ENCODE results near the gene KLHL17.
"Not testable (repeated sequence)": the region's sequence is repeated elsewhere in the genome, so short reads cannot be mapped to it uniquely, and the experiment has no call there.

The KLHL17 gene

GRCh38 chr1:937521-937920 lies 22.9 kb upstream of the KLHL17 start:
- no peak for DNase-seq

GRCh38 chr1:938088-938683 lies 22.2 kb upstream of the KLHL17 start:
- DNase-seq: no peak

DNA sequence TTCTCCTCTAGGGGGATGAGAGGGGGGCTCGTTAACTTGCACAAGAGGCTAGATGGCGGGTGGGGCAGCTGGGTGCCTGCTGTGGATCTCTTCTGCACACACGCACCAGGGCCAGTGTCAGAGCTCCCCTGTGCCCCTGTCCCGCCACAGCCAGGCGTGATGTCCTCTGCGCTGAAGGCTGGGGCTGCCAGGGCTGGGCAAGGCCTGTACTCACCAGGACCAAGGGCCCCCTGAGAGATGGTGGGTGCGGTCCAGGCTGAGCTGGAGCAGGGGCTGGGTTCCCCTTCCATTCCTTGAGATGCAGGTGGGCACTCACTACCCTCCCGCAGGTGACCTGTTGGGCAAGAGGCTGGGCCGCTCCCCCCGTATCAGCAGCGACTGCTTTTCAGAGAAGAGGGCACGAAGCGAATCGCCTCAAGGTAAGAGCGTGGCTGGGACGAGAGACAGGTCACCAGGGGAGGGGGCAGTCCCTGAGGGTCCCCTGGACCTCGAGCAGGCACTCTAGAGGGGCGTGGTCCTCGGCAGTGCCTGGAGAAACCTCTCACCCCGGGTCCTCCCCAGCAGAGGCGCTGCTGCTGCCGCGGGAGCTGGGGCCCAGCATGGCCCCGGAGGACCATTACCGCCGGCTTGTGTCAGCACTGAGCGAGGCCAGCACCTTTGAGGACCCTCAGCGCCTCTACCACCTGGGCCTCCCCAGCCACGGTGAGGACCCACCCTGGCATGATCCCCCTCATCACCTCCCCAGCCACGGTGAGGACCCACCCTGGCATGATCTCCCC lies 21.5 kb upstream of the KLHL17 start:
- DNase-seq: no peak

GRCh38 chr1:939511-940106 lies 20.8 kb upstream of the KLHL17 start:
- no peak for DNase-seq

GRCh38 chr1:940107-941014 lies 20.0 kb upstream of the KLHL17 start:
- no peak for DNase-seq

- no peak for DNase-seq
These were observed 19.3 kb upstream of the KLHL17 start for GRCh38 chr1:941015-941587.

- no peak for DNase-seq
These were observed 18.6 kb upstream of the KLHL17 start for GRCh38 chr1:941588-942383.

DNA sequence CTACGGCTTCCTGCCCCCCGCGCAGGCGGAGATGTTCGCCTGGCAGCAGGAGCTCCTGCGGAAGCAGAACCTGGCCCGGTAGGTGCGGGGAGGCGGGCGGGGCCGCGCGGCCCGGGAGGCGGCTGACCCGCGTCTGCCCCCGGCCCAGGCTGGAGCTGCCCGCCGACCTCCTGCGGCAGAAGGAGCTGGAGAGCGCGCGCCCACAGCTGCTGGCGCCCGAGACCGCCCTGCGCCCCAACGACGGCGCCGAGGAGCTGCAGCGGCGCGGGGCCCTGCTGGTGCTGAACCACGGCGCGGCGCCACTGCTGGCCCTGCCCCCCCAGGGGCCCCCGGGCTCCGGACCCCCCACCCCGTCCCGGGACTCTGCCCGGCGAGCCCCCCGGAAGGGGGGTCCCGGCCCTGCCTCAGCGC lies 18.0 kb upstream of the KLHL17 start:
- no peak for DNase-seq

DNA sequence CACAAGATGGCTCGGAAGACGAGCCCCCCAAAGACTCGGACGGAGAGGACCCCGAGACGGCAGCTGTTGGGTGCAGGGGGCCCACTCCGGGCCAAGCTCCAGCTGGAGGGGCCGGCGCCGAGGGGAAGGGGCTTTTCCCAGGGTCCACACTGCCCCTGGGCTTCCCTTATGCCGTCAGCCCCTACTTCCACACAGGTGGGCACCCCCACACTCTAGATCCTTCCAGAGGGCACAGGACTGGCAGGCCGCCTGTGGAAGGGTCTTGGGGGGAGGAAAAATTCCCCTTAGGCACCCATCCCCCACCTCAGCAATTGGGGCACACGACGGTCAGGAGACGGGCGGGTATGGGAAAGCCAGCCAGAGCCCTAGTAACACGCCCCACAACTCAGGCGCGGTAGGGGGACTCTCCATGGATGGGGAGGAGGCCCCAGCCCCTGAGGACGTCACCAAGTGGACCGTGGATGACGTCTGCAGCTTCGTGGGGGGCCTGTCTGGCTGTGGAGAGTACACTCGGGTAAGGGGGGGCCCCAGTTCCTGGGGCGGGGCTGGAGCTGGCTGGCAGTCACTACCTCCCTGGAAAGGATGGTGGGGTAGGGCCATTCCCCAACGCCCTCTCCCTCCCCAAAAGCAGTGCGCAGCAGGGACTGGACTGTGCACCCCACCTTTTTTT lies 17.4 kb upstream of the KLHL17 start:
- DNase-seq: no peak

DNA sequence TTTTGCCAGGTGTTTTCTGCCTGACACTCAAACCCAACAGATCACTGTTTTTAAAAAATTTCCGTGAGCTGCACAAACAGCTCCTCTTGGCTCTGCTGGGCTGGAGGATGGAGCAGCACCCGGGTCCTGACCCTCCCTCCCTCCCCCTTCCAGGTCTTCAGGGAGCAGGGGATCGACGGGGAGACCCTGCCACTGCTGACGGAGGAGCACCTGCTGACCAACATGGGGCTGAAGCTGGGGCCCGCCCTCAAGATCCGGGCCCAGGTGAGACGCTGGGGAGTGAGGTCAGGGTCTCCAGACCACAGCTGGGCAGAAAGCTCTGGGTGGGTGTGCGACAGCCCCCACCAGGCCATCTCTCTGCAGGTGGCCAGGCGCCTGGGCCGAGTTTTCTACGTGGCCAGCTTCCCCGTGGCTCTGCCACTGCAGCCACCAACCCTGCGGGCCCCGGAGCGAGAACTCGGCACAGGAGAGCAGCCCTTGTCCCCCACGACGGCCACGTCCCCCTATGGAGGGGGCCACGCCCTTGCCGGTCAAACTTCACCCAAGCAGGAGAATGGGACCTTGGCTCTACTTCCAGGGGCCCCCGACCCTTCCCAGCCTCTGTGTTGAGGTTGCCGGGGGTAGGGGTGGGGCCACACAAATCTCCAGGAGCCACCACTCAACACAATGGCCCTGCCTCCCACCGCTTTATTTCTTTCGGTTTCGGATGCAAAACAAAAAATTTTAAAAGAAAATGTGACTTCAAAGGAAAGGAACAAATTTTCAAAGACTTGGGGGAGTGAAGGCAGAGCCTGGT lies 16.6 kb upstream of the KLHL17 start:
- DNase-seq: no peak

DNA sequence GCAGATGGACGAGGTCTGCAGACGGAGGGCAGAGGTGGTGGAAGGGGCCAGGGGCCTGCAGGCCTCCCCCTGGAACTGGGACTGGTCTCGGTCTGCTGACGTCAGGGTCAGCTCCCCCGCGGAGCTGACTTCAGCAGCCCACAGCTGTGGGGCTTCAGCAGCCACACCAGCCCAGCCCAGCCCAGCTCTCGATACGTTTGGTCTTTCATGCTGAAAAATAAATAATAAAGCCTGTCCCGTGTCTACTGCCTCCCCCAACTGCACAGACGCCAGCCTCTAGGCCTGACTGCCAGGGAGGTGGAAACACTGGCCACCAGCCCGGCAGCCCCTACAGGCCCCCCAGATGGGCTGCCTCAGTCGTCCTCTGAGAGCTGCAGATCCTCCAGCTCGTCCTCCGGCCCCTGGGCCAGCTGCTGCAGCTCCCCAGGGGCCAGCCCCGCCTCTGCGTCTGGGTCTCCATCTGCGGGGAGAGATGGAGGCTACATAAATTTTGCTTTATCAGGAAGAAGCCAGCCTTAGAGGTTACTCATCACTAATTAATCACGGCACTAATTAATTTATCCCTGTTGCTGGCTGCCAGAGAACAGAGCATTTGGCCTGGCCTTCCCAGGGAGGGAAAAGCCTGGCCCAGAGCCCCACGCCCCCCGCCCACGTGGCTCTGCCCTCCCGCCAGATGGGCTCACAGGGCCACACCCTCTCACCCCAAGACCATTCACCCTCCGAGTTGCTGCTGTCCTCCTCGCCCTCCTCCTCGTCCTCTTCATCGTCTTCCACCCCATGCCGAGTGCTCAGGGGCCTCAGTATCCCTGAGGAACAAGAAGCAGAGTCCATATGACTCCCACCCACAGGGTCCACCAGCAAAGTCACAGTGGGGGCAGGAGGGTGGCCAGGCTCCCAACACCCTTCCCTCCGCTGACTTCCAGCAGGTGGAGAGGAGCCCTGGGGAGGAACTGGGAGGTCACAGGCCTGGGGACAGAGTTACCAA lies 15.8 kb upstream of the KLHL17 start:
- no peak for DNase-seq

- no peak for DNase-seq
These were observed 14.5 kb upstream of the KLHL17 start for GRCh38 chr1:945688-946556.

DNA sequence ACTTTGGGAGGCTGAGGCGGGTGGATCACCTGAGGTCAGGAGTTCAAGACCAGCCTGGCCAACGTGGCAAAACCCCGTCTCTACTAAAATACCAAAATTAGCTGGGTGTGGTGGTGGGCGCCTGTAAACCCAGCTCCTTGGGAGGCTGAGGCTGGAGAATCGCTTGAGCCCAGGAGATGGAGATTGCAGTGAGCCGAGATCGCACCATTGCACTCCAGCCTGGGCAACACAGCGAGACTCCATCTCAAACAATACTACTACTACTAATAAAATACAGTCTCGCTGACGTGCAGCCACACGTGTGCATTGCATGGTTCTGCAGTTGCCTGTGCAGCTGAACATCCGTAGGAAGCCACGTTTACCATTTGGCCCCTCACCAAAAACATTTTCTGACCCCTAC lies 13.6 kb upstream of the KLHL17 start:
- DNase-seq: not testable (repeated sequence)

- DNase-seq: no peak
These were observed 12.4 kb upstream of the KLHL17 start for GRCh38 chr1:947958-948357.

- DNase-seq: no peak
These were observed 10.1 kb upstream of the KLHL17 start for GRCh38 chr1:950268-950667.

DNA sequence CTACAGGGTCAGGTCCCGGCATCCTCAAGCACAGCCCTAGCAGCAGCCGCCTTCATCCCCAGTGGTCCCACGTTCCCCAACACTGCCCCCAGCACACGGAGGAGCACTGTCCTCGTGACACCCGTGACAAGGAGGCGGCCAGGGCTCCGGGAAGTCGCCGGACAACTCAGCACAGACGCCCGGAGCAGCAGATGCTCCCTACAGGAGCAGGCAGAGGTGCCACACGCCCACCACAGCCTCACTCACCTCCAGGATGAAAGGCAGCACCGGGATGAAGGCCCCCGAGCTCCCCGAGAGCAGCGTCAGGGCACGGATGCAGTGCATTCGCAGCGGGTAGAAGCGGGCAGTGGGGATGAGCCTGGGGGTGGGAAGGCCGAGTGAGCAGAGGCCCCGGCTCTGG lies 9.5 kb upstream of the KLHL17 start:
- DNase-seq: no peak

DNA sequence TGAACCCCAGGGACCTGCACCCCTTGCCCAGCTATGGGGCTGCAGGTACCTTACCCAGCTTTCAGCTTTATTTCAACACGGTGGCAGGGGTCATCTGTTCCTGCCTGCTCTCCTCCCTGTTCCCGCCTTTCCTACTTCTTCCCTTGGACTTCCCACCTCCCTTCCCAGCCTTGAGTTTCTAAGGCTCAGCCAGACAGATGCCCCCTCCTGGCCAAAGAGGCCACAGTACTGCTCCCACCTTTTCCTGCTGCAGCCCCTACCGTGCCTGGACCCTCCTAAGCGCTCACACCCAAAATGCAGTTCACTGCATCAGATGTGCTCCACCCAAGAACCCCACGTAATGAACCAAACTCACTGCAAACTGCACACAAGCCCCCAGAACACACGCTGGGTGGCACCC lies 9.0 kb upstream of the KLHL17 start:
- no peak for DNase-seq

GRCh38 chr1:952201-952600 lies 8.2 kb upstream of the KLHL17 start:
- no peak for DNase-seq
